Brain microvascular endothelial cell (primary cell): ENCODE data around the gene C20orf204.

ENCODE experiments used
- DNase-seq: peaks from one replicate; pipeline ENCODE4 v3.0.0-alpha.2; 2020
- H3K27ac ChIP-seq: fragments of 250-450 bp; sonication (Bioruptor Pico); 2 replicates; pipeline ENCODE4 v1.5.1; 2020; ENCODE audit warnings: mild to moderate bottlenecking, moderate library complexity
- H3K27me3 ChIP-seq: fragments of 250-450 bp; sonication (Bioruptor Pico); replicated peaks from 2 replicates; pipeline ENCODE4 v1.5.1; 2020; ENCODE audit warnings: mild to moderate bottlenecking
- H3K36me3 ChIP-seq: fragments of 250-450 bp; sonication (Bioruptor Pico); replicated peaks from 2 replicates; pipeline ENCODE4 v1.5.1; 2020; ENCODE audit warnings: mild to moderate bottlenecking
- H3K4me3 ChIP-seq: 2 replicates; pipeline ENCODE4 v1.5.1; 2011; ENCODE audit warnings: low read depth, mild to moderate bottlenecking, control low read depth, low read length, moderate library complexity
- CTCF ChIP-seq: IDR thresholded peaks from 2 replicates; pipeline ENCODE4 v1.5.1; 2011; ENCODE audit warnings: low read depth, mild to moderate bottlenecking, moderate library complexity, low read length, control low read depth, inconsistent platforms; ENCODE audit errors: missing control alignments
- in situ Hi-C: cut with HindIII; loops from 2 replicates; pipeline ENCODE4 v1.10.0; 2017; ENCODE audit warnings: low sequenced_read_pairs, low pct_ligation_motif_present

Gene C20orf204

GRCh38 chr20:64037199-64037497, 1.2 kb downstream of the C20orf204 start:
- peaks cover 5% of the 10 kb centered on the region for H3K36me3 ChIP-seq
- DNase-seq = no peak
- in situ Hi-C loops = no loop called here
- H3K27me3 ChIP-seq = peaks cover 17% of the 10 kb centered on the region
- H3K27ac ChIP-seq = no peak overlapping the region
- no peak overlapping the region for H3K4me3 ChIP-seq
- no peak for TF ChIP-seq CTCF

GRCh38 chr20:64037498-64038213, 1.7 kb downstream of the C20orf204 start:
- Histone ChIP-seq H3K36me3 (peaks cover 4% of the 10 kb centered on the region), H3K27me3 (peaks cover 21% of the 10 kb centered on the region), H3K27ac (no peak overlapping the region), H3K4me3 (no peak overlapping the region)
- TF ChIP-seq CTCF = no peak
- no peak for DNase-seq
- in situ Hi-C loops = no loop called here

GRCh38 chr20:64038224-64038564, 2.2 kb downstream of the C20orf204 start:
- Histone ChIP-seq H3K27me3 (peaks cover 21% of the 10 kb centered on the region), H3K4me3 (no peak overlapping the region), H3K36me3 (peaks cover 2% of the 10 kb centered on the region), H3K27ac (no peak overlapping the region)
- in situ Hi-C loops = no loop called here
- no peak for DNase-seq
- no peak for TF ChIP-seq CTCF

GRCh38 chr20:64038565-64039292, 2.7 kb downstream of the C20orf204 start:
- Histone ChIP-seq H3K36me3 (peaks cover 2% of the 10 kb centered on the region), H3K27me3 (peaks cover 21% of the 10 kb centered on the region), H3K27ac (no peak overlapping the region), H3K4me3 (peak overlapping the region; percentile 37)
- DNase-seq = peak; percentile 18
- TF ChIP-seq CTCF = peak; percentile 59
- in situ Hi-C loops = no loop called here

GRCh38 chr20:64039293-64040160, 3.5 kb downstream of the C20orf204 start:
- H3K27ac ChIP-seq = no peak overlapping the region
- no peak for TF ChIP-seq CTCF
- in situ Hi-C loops = no loop called here
- DNase-seq = no peak
- H3K27me3 ChIP-seq = peaks cover 21% of the 10 kb centered on the region
- no peak overlapping the region for H3K4me3 ChIP-seq
- H3K36me3 ChIP-seq = no peaks in the 10 kb centered on the region
